Lower lobe of right lung (tissue), 2 donors: Measurements from ENCODE around the gene SLC7A5. TPM values are rescaled to one million over a fixed set of nuclear protein-coding genes. Genes with fewer than 3 reads are reported as not detected.
"Not testable (repeated sequence)": the region's sequence is repeated elsewhere in the genome, so short reads cannot be mapped to it uniquely, and the experiment has no call there.

Experiments
- ATAC-seq, 2 donors: fragments of 200-7000 bp; cut with Tn5 transposase; one replicate each; pipeline ENCODE4 v1.9.1; 2020 to 2022; ENCODE audit warnings: mild to moderate bottlenecking in 2 of 2, moderate library complexity in 2 of 2
- DNase-seq: peaks from one replicate; pipeline ENCODE4 v3.0.0-alpha.2; 2020
- H3K27ac ChIP-seq: fragments of 200-600 bp; one replicate; pipeline ENCODE4 v1.8.0; 2022
- H3K27me3 ChIP-seq: fragments of 200-600 bp; one replicate; pipeline ENCODE4 v1.8.0; 2022; ENCODE audit warnings: low read depth
- H3K36me3 ChIP-seq: fragments of 200-600 bp; one replicate; pipeline ENCODE4 v1.8.0; 2022; ENCODE audit warnings: mild to moderate bottlenecking
- H3K4me1 ChIP-seq: fragments of 200-600 bp; one replicate; pipeline ENCODE4 v1.8.0; 2022
- H3K4me3 ChIP-seq: fragments of 200-600 bp; one replicate; pipeline ENCODE4 v1.8.0; 2022; ENCODE audit warnings: mild to moderate bottlenecking
- H3K9me3 ChIP-seq: fragments of 200-600 bp; one replicate; pipeline ENCODE4 v1.8.0; 2022
- CTCF ChIP-seq: fragments of 200-600 bp; IDR thresholded peaks from one replicate; pipeline ENCODE4 v1.8.0; 2022; ENCODE audit warnings: antibody characterized with exemption, mild to moderate bottlenecking
- intact Hi-C: fragments of 100-400 bp; cut with DNase I; formaldehyde crosslinking; loops from one replicate; pipeline ENCODE4 v1.11.0; 2022
- long read RNA-seq: library from polyadenylated mRNA; unstranded; transcript quantifications from one replicate; pipeline ENCODE4 v2.0.0, GENCODE V29; 2021
- total RNA-seq: library from RNA; stranded (reverse); fragmentation: NEBNext Ultra II Directional; extraction: Animal tissue kit (Norgen Biotek cat#: 25700); gene quantifications from one replicate; pipeline ENCODE4 v1.2.1, GENCODE V29; 2021
- donor health status: DM: no; HTN: yes; CAD: no; lungs with severe emphysema.

SLC7A5 gene
- total RNA-seq: 10.7 TPM
- long read RNA-seq, partial matches to known transcripts: 0 of 6 reads
- long read RNA-seq, other reads (novel, unspliced or antisense): 6 of 6 reads

GRCh38 chr16:87869061-87869878 lies at the start of gene SLC7A5:
SLC7A5 (minus strand) TSS chr16:87869507; CDS start chr16:87869422, 85 bp downstream.
- intact Hi-C loops, H3K9me3 ChIP-seq, H3K36me3 ChIP-seq, H3K27me3 ChIP-seq: not testable (repeated sequence)
- ATAC-seq (peak; percentile 73 to 89), DNase-seq (peak; percentile 89)
- peaks cover 39% of the 10 kb centered on the region for H3K4me1 ChIP-seq
- peak within 1 kb of the TSS; percentile 62 for H3K4me3 ChIP-seq
- peak within 1 kb of the TSS; percentile 60 for H3K27ac ChIP-seq

GRCh38 chr16:87918338-87918737 lies 49.0 kb upstream of the SLC7A5 start:
- DNase-seq: no peak
- intact Hi-C loops: no loop called here
- H3K4me1 ChIP-seq: no peaks in the 10 kb centered on the region
- ATAC-seq: no peak
- no peaks in the 10 kb centered on the region for H3K27me3 ChIP-seq
- H3K4me3 ChIP-seq: no peak overlapping the region
- H3K36me3 ChIP-seq: no peaks in the 10 kb centered on the region
- TF ChIP-seq CTCF: no peak
- no peaks in the 10 kb centered on the region for H3K9me3 ChIP-seq
- H3K27ac ChIP-seq: no peak overlapping the region

- H3K4me1 ChIP-seq: no peaks in the 10 kb centered on the region
- H3K27me3 ChIP-seq: no peaks in the 10 kb centered on the region
- ATAC-seq (no peak), DNase-seq (no peak)
- H3K4me3 ChIP-seq: no peak overlapping the region
- intact Hi-C loops: no loop called here
- H3K36me3 ChIP-seq: no peaks in the 10 kb centered on the region
- no peaks in the 10 kb centered on the region for H3K9me3 ChIP-seq
- TF ChIP-seq CTCF: no peak
- no peak overlapping the region for H3K27ac ChIP-seq
These were observed 48.2 kb upstream of the SLC7A5 start for GRCh38 chr16:87917503-87917902.

- no peaks in the 10 kb centered on the region for H3K36me3 ChIP-seq
- no peak overlapping the region for H3K4me3 ChIP-seq
- H3K4me1 ChIP-seq: no peaks in the 10 kb centered on the region
- peaks cover 3% of the 10 kb centered on the region for H3K27me3 ChIP-seq
- no peak overlapping the region for H3K27ac ChIP-seq
- DNase-seq: no peak
- no peak for ATAC-seq
- no peaks in the 10 kb centered on the region for H3K9me3 ChIP-seq
- intact Hi-C loops: no loop called here
- TF ChIP-seq CTCF: no peak
These were observed 45.5 kb upstream of the SLC7A5 start for GRCh38 chr16:87914812-87915211.

GRCh38 chr16:87914021-87914725 lies 44.9 kb upstream of the SLC7A5 start:
- DNase-seq, H3K4me3 ChIP-seq, H3K9me3 ChIP-seq, H3K27me3 ChIP-seq, H3K27ac ChIP-seq, ATAC-seq, H3K4me1 ChIP-seq, intact Hi-C loops, H3K36me3 ChIP-seq: not testable (repeated sequence)

GRCh38 chr16:87912691-87913090 lies 43.4 kb upstream of the SLC7A5 start:
- DNase-seq, intact Hi-C loops, H3K36me3 ChIP-seq, H3K9me3 ChIP-seq, H3K4me1 ChIP-seq, H3K27me3 ChIP-seq, H3K27ac ChIP-seq, ATAC-seq, H3K4me3 ChIP-seq: not testable (repeated sequence)

GRCh38 chr16:87911106-87911763 lies 41.9 kb upstream of the SLC7A5 start:
- H3K36me3 ChIP-seq, H3K27ac ChIP-seq, H3K27me3 ChIP-seq, DNase-seq, H3K4me3 ChIP-seq, intact Hi-C loops, H3K9me3 ChIP-seq, H3K4me1 ChIP-seq: not testable (repeated sequence)
- peak; percentile 31 for ATAC-seq
